ENCODE results near the gene DAB2. TPM values are rescaled to one million over a fixed set of nuclear protein-coding genes. Genes with fewer than 3 reads are reported as not detected.

Gene DAB2
- total and polyA plus RNA-seq, 8 donors: 96.8 to 162 (median 120) TPM

- ATAC-seq: no peak
Measured at GRCh38 chr5:39459071-39459470, 34.3 kb upstream of the DAB2 start.

GRCh38 chr5:39455645-39456044 is 30.9 kb upstream of the DAB2 start:
- no peaks in the 10 kb centered on the region for H3K36me3 ChIP-seq
- H3K4me3 ChIP-seq: no peak overlapping the region
- intact Hi-C loops (cut with DNase I): no loop called here
- H3K9me3 ChIP-seq: no peaks in the 10 kb centered on the region
- TF ChIP-seq CTCF (IDR thresholded peaks at IDR 0.05): no peak
- no peak for ATAC-seq
- DNase-seq: no peak
- no peak overlapping the region for H3K27ac ChIP-seq
- H3K4me1 ChIP-seq: no peaks in the 10 kb centered on the region
- no peaks in the 10 kb centered on the region for H3K27me3 ChIP-seq

More at GRCh38 chr5:39459071-39459470, 34.3 kb upstream of the DAB2 start:
- H3K27ac ChIP-seq: no peak overlapping the region
- no peaks in the 10 kb centered on the region for H3K27me3 ChIP-seq
- intact Hi-C loops (cut with DNase I): no loop called here
- H3K9me3 ChIP-seq: no peaks in the 10 kb centered on the region
- no peaks in the 10 kb centered on the region for H3K36me3 ChIP-seq
- H3K4me3 ChIP-seq: no peak overlapping the region
- DNase-seq: no peak
- no peak for TF ChIP-seq CTCF (IDR thresholded peaks at IDR 0.05)
- peaks cover 0 to 7% of the 10 kb centered on the region in 2 donors for H3K4me1 ChIP-seq

- Histone ChIP-seq H3K27ac (no peak overlapping the region), H3K4me3 (no peak overlapping the region), H3K36me3 (no peaks in the 10 kb centered on the region), H3K27me3 (no peaks in the 10 kb centered on the region), H3K4me1 (no peaks in the 10 kb centered on the region), H3K9me3 (no peaks in the 10 kb centered on the region)
- ATAC-seq (no peak), DNase-seq (no peak)
- no peak for TF ChIP-seq CTCF (IDR thresholded peaks at IDR 0.05)
- intact Hi-C loops (cut with DNase I): no loop called here
Measured at GRCh38 chr5:39453606-39454005, 28.8 kb upstream of the DAB2 start.

- Histone ChIP-seq H3K27me3 (no peaks in the 10 kb centered on the region), H3K4me1 (no peaks in the 10 kb centered on the region), H3K36me3 (no peaks in the 10 kb centered on the region), H3K27ac (no peak overlapping the region), H3K9me3 (no peaks in the 10 kb centered on the region), H3K4me3 (no peak overlapping the region)
- no peak for TF ChIP-seq CTCF (IDR thresholded peaks at IDR 0.05)
- intact Hi-C loops (cut with DNase I): no loop called here
- ATAC-seq (no peak), DNase-seq (no peak)
Measured at GRCh38 chr5:39452846-39453245, 28.1 kb upstream of the DAB2 start.

- no peaks in the 10 kb centered on the region for H3K27me3 ChIP-seq
- intact Hi-C loops (cut with DNase I): no loop called here
- no peak overlapping the region for H3K27ac ChIP-seq
- H3K4me1 ChIP-seq: no peaks in the 10 kb centered on the region
- DNase-seq: no peak
- H3K36me3 ChIP-seq: no peaks in the 10 kb centered on the region
- TF ChIP-seq CTCF (IDR thresholded peaks at IDR 0.05): no peak
- ATAC-seq: no peak
- no peaks in the 10 kb centered on the region for H3K9me3 ChIP-seq
- no peak overlapping the region for H3K4me3 ChIP-seq
Measured at GRCh38 chr5:39451276-39451941, 26.6 kb upstream of the DAB2 start.

Measured in left lung (tissue), 10 donors.